GM18517 (cell line): ENCODE measurements around the gene FAM110D.

Experiments
- ATAC-seq: cut with Tn5 transposase; IDR thresholded peaks from one replicate; pipeline ENCODE4 v1.9.1; 2021; ENCODE audit warnings: mild to moderate bottlenecking, moderate library complexity; ENCODE audit not compliant: unreplicated experiment

The FAM110D gene

GRCh38 chr1:26161415-26162219 lies 2.7 kb downstream of the FAM110D start:
- no peak for ATAC-seq

GRCh38 chr1:26162220-26162709 lies 3.4 kb downstream of the FAM110D start:
- no peak for ATAC-seq

- ATAC-seq, result no peak
Observed at GRCh38 chr1:26163684-26164035, 4.8 kb downstream of the FAM110D start.

- ATAC-seq, result no peak
Observed at GRCh38 chr1:26164036-26164860, 5.4 kb downstream of the FAM110D start.

GRCh38 chr1:26164861-26165842 lies 6.3 kb downstream of the FAM110D start:
- no peak for ATAC-seq

GRCh38 chr1:26166719-26167281 lies 7.9 kb downstream of the FAM110D start:
- no peak for ATAC-seq

GRCh38 chr1:26168410-26169197 lies 9.7 kb downstream of the FAM110D start, which contains the start of gene C1orf232:
TSS of gene C1orf232 (minus strand) at chr1:26168963. CDS start at chr1:26168499, 464 bp downstream.
- ATAC-seq, result no peak

GRCh38 chr1:26169198-26169554 lies 10.3 kb downstream of the FAM110D start:
- no peak for ATAC-seq

- ATAC-seq, result peak; percentile 83
Observed at GRCh38 chr1:26169669-26170471, 11.0 kb downstream of the FAM110D start, which contains the start of gene ZNF593. TSS of gene ZNF593 (plus strand) at chr1:26169908. CDS start at chr1:26169984, 76 bp downstream.

GRCh38 chr1:26170472-26170821 lies 11.6 kb downstream of the FAM110D start:
- no peak for ATAC-seq

- no peak for ATAC-seq
Observed at GRCh38 chr1:26171084-26172072, 12.5 kb downstream of the FAM110D start, which contains the start of gene ZNF593OS. TSS of gene ZNF593OS (minus strand) at chr1:26171832. CDS start at chr1:26171661, 171 bp downstream.

GRCh38 chr1:26175346-26175745 lies 16.5 kb downstream of the FAM110D start:
- ATAC-seq, result no peak

GRCh38 chr1:26177182-26177684 lies 18.4 kb downstream of the FAM110D start, which contains the start of gene CNKSR1:
TSS of gene CNKSR1 (plus strand) at chr1:26177491. CDS start at chr1:26177548, 57 bp downstream.
- ATAC-seq, result no peak

GRCh38 chr1:26180010-26180506 lies 21.2 kb downstream of the FAM110D start:
- no peak for ATAC-seq

- ATAC-seq, result no peak
Observed at GRCh38 chr1:26181586-26182382, 22.9 kb downstream of the FAM110D start.

GRCh38 chr1:26182383-26182696 lies 23.5 kb downstream of the FAM110D start:
- ATAC-seq, result no peak
